GM12875 (cell line): ENCODE data around the gene PSMD10.

Source experiments
- H3K4me3 ChIP-seq: one replicate; pipeline ENCODE4 v1.5.1; 2011; ENCODE audit warnings: low read depth, low read length, control low read depth
- TF ChIP-seq, protein P1 (sequence below): IDR thresholded peaks from 2 replicates; pipeline ENCODE4 v1.5.1; 2011; ENCODE audit warnings: low read depth, mild to moderate bottlenecking, control low read depth, inconsistent platforms, low read length, moderate library complexity, borderline replicate concordance; ENCODE audit not compliant: insufficient read depth

Gene PSMD10

DNA sequence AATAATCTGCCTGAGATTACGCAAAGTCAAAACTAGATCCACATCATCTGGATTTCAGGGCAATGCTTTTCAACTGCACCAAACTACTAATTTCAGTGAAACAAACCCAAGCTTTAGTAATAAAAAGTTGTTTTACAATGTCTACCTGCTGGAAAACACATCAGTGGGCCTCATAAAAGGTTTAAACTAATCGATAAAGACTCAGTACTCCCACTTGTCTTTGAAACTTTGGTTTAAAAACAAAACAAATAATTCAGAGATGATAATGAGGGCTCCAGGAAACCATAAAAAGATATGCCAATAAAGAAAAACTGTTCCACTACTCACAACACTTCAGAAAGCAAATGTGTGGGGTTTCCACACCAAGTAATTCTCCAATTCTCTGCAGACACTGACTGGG, 10.2 kb downstream of the PSMD10 start:
- TF ChIP-seq, protein P1, sequence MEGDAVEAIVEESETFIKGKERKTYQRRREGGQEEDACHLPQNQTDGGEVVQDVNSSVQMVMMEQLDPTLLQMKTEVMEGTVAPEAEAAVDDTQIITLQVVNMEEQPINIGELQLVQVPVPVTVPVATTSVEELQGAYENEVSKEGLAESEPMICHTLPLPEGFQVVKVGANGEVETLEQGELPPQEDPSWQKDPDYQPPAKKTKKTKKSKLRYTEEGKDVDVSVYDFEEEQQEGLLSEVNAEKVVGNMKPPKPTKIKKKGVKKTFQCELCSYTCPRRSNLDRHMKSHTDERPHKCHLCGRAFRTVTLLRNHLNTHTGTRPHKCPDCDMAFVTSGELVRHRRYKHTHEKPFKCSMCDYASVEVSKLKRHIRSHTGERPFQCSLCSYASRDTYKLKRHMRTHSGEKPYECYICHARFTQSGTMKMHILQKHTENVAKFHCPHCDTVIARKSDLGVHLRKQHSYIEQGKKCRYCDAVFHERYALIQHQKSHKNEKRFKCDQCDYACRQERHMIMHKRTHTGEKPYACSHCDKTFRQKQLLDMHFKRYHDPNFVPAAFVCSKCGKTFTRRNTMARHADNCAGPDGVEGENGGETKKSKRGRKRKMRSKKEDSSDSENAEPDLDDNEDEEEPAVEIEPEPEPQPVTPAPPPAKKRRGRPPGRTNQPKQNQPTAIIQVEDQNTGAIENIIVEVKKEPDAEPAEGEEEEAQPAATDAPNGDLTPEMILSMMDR, result no peak
- no peak overlapping the region for H3K4me3 ChIP-seq

DNA sequence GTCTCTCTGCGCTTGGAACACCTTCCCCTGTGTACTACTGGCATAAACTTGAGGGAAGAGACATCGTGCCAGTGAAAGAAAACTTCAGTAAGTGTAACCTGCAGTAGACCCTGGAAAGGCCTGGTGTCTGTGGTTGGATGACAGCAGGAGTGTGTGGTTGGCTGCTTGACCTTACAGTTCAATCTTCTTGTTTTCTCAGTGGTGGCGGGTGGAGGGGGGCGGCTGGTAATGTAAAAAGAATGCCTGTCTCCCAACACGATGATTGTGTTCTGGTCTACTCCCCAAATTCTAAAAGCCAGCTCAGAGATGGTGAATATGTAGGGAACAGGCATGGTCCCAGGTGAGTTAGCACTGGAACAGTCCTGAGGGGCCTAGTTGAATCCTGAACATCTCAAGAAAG, 18.6 kb downstream of the PSMD10 start:
- TF ChIP-seq, protein P1, result no peak
- H3K4me3 ChIP-seq, result no peak overlapping the region

DNA sequence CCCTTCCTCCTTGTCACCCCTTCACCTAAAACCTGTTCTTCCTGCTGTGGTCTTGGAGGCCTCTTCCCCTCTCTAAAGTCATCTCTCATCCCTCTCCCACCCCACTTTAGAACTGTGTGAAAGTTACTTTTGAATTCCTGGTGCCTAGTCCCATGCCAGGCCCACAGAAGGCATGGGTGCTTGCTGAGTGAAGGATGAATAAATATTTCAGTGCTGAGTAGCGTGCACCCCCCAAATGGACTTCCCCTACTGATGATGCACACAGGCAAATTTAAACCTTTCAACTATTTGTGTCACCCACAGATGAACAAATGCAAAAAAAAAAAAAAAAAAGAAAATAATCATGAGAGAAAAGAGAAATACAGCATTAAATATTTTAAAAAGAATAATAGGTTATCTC, 19.8 kb downstream of the PSMD10 start:
- H3K4me3 ChIP-seq, result no peak overlapping the region
- TF ChIP-seq, protein P1, result no peak

DNA sequence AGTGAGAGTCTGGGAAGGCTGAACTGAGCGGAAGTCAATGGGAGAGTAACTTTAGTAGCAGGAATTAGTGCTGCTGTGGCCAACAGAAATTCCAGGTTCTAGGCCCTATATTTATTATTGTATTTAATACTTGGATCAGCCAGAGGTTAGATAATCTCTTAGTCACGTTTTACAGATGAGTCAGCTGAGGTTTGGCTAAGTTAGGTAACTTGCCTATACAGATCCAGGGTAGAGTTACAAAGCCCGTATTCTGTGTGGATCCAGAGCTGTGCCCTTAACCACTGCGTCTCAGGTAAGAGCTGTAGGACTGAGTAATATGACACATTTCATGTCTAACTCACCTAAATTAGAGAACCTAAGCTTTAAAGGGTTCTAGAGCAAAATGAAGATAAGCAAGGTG, 20.5 kb downstream of the PSMD10 start:
- TF ChIP-seq, protein P1, result no peak
- H3K4me3 ChIP-seq, result no peak overlapping the region

DNA sequence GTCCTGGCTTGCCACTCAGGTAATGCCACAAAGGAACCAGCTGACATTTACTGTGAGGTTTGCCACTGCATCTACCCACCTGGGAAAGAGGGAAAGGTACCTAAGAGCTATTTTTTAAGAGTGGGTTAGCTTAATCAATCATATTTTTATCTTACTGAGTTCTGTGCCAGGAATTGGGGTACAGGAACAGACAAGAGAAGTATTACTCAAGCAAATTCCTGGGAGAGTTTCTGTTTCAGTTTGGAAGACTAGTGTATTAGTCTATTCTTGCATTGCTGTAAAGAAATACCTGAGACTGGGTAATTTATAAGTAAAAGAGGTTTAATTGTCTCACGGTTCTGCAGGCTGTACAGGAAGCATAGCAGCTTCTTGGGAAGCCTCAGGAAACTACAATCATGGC, 23.2 kb downstream of the PSMD10 start:
- no peak overlapping the region for H3K4me3 ChIP-seq
- TF ChIP-seq, protein P1, result no peak

DNA sequence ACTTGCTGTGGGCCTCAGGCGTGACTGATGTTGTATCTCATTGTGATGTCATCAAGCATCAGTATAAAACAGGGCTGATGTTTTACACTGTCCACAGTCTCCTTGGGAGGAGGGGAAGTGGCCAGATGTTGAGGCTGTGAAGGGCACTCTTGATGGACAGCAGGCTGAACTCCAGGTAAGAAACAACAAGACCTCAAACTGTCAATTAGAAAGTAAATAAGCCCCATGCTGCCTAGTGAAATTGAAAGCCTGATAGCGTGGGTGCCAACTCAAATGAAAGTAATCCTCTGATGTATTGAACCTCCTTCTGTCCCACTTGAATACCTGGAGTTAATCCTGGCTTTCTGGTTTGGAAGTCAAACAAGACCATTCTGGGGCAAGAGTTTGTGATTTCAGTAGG, 26.7 kb downstream of the PSMD10 start:
- H3K4me3 ChIP-seq, result no peak overlapping the region
- TF ChIP-seq, protein P1, result no peak

DNA sequence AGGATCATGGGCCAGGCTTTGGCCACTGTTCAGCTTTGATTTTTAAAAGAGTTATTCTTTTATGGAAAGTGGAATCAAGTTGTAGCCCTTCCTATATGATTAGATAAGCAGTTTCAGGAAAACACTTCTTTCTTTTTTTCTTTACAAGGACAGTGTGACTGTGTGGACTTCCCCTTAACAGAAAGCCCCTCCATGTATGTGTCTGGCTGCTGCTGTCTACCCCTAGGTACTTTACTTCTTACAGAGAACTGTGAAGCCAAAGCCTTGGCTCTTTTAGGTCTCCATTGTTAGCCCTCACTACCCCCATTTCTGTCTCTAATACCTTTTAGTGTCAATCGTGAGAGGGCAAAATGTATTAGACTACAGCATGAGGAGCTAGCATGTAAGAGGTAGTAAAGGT, 27.3 kb downstream of the PSMD10 start:
- TF ChIP-seq, protein P1, result no peak
- H3K4me3 ChIP-seq, result no peak overlapping the region
